Suprapubic skin (tissue), 4 donors: ENCODE data around the gene GPRC5B.

Source experiments
- POLR2A ChIP-seq, 2 donors: fragments of 450-650 bp; IDR thresholded peaks; one replicate each; pipeline ENCODE4 v1.6.1; 2017; ENCODE audit warnings: antibody characterized with exemption in 2 of 2, mild to moderate bottlenecking in 2 of 2, moderate library complexity in 2 of 2
- POLR2AphosphoS5 ChIP-seq, 3 donors: sonication (generic); formaldehyde crosslinking; IDR thresholded peaks; one replicate each; pipeline ENCODE4 v1.6.1; 2017; ENCODE audit warnings: antibody characterized with exemption in 3 of 3
- TF ChIP-seq, protein P1 (sequence below), 2 donors: fragments of 200-600 bp in 1 of 2; fragments of 450-650 bp in 1 of 2; sonication (generic) in 1 of 2; IDR thresholded peaks; one replicate each; pipeline ENCODE4 v1.5.1; 2016 to 2019; ENCODE audit warnings: antibody characterized with exemption in 2 of 2, mild to moderate bottlenecking in 1 of 2, moderate library complexity in 1 of 2

DNA sequence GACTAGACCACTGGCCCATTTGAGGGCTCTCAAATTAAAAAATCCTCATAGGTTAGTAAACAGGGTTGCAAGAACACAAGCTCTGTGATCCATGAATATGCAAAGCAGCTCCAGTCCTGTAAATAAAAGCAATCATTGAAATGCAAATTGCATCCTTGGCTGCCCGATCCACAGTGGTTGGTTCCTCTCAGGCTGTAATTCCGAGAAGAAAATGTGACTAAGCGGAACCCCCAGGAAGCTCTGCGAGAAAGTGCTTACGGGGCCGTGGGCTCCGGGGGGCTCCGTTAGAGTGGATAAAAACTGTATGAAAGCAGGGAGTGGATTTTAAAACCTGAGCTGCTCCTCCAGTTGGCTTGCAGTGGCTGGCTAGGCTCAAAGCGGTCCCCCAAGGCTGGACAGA, 2.5 kb downstream of the GPRC5B start:
- TF ChIP-seq, protein P1, sequence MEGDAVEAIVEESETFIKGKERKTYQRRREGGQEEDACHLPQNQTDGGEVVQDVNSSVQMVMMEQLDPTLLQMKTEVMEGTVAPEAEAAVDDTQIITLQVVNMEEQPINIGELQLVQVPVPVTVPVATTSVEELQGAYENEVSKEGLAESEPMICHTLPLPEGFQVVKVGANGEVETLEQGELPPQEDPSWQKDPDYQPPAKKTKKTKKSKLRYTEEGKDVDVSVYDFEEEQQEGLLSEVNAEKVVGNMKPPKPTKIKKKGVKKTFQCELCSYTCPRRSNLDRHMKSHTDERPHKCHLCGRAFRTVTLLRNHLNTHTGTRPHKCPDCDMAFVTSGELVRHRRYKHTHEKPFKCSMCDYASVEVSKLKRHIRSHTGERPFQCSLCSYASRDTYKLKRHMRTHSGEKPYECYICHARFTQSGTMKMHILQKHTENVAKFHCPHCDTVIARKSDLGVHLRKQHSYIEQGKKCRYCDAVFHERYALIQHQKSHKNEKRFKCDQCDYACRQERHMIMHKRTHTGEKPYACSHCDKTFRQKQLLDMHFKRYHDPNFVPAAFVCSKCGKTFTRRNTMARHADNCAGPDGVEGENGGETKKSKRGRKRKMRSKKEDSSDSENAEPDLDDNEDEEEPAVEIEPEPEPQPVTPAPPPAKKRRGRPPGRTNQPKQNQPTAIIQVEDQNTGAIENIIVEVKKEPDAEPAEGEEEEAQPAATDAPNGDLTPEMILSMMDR (IDR thresholded peaks at IDR 0.05) = no peak
- TF ChIP-seq POLR2AphosphoS5 (IDR thresholded peaks at IDR 0.05) (no peak), POLR2A (IDR thresholded peaks at IDR 0.05) (no peak)
